ENCODE results near the gene HOXA4.

- TF ChIP-seq GABPA (IDR thresholded peaks at IDR 0.05; ENCODE audit: low read depth) (no peak), CTCF (IDR thresholded peaks at IDR 0.05; ENCODE audit: insufficient read depth, low read length) (no peak)
These were observed 31.7 kb downstream of the HOXA4 start for GRCh38 chr7:27098578-27099451.

Data from HL-60 (cell line).